PC-3 (cell line): Measurements from ENCODE around the gene GPR176. TPM values are rescaled to one million over a fixed set of nuclear protein-coding genes. Genes with fewer than 3 reads are reported as not detected.

Source experiments
- ATAC-seq: fragments of 200-7000 bp; cut with Tn5 transposase; 2 replicates; pipeline ENCODE4 v1.9.1; 2020; ENCODE audit warnings: mild to moderate bottlenecking, moderate library complexity
- BruUV-seq: library from RNA; stranded (reverse); fragments of 400-500 nt; replicated peaks from 2 replicates; lab custom pipeline; 2021; lab: Mats Ljungman, UMichigan
- CTCF ChIA-PET: fragments of 300-600 bp; sonication (Branson Sonifier 250); formaldehyde crosslinking; loops from one replicate; lab custom pipeline; 2022; ENCODE audit warnings: antibody characterized with exemption; lab: Charles Lee
- POLR2A ChIA-PET: fragments of 300-600 bp; sonication (Branson Sonifier 250); formaldehyde crosslinking; loops from one replicate; lab custom pipeline; 2022; ENCODE audit warnings: antibody characterized with exemption; ENCODE audit not compliant: unreplicated experiment; lab: Charles Lee
- DNase-seq: peaks from one replicate; pipeline ENCODE4 v3.0.0-alpha.2; 2015
- H2AFZ ChIP-seq: fragments of 300-600 bp; sonication (generic); 2 replicates; pipeline ENCODE4 v1.6.0; 2016; ENCODE audit warnings: antibody characterized with exemption, low read length
- H3F3A ChIP-seq: fragments of 300-600 bp; sonication (generic); one replicate; pipeline ENCODE4 v1.6.0; 2017; ENCODE audit warnings: antibody characterized with exemption, low read length, control low read depth, mild to moderate bottlenecking; ENCODE audit not compliant: unreplicated experiment
- H3K27ac ChIP-seq: fragments of 300-600 bp; sonication (generic); 2 replicates; pipeline ENCODE4 v1.5.1; 2016; ENCODE audit warnings: mild to moderate bottlenecking, low read length
- H3K27me3 ChIP-seq: fragments of 300-600 bp; sonication (generic); 2 replicates; pipeline ENCODE4 v1.6.1; 2016; ENCODE audit warnings: low read length, mixed read lengths
- H3K36me3 ChIP-seq: fragments of 300-600 bp; sonication (generic); 2 replicates; pipeline ENCODE4 v1.6.1; 2016; ENCODE audit warnings: low read depth, mixed run types, low read length, mixed read lengths
- H3K4me1 ChIP-seq: fragments of 300-600 bp; sonication (generic); 2 replicates; pipeline ENCODE4 v1.5.1; 2016; ENCODE audit warnings: low read length; ENCODE audit not compliant: insufficient read depth
- H3K4me2 ChIP-seq: fragments of 300-600 bp; sonication (generic); 2 replicates; pipeline ENCODE4 v1.6.0; 2016; ENCODE audit warnings: low read length
- H3K4me3 ChIP-seq: fragments of 300-600 bp; sonication (generic); 2 replicates; pipeline ENCODE4 v1.5.1; 2016; ENCODE audit warnings: mild to moderate bottlenecking, low read length, mixed read lengths
- H3K79me2 ChIP-seq: fragments of 300-600 bp; sonication (generic); 2 replicates; pipeline ENCODE4 v1.6.1; 2017; ENCODE audit warnings: low read length, mixed read lengths
- H3K9ac ChIP-seq: fragments of 300-600 bp; sonication (generic); 2 replicates; pipeline ENCODE4 v1.6.0; 2016; ENCODE audit warnings: mild to moderate bottlenecking, low read length
- H3K9me2 ChIP-seq: fragments of 300-600 bp; sonication (generic); replicated peaks from 2 replicates; pipeline ENCODE4 v1.6.1; 2016; ENCODE audit warnings: mixed run types, low read length, mixed read lengths
- H3K9me3 ChIP-seq: fragments of 300-600 bp; sonication (generic); 2 replicates; pipeline ENCODE4 v1.6.1; 2016; ENCODE audit warnings: low read length, mixed read lengths
- H4K20me1 ChIP-seq: fragments of 300-600 bp; sonication (generic); 2 replicates; pipeline ENCODE4 v1.6.1; 2016; ENCODE audit warnings: low read length, mixed read lengths
- EZH2 ChIP-seq: fragments of 300-600 bp; sonication (generic); IDR thresholded peaks from one replicate; pipeline ENCODE4 v1.6.1; 2017; ENCODE audit warnings: antibody characterized with exemption, mild to moderate bottlenecking, low read length; ENCODE audit not compliant: unreplicated experiment
- EZH2phosphoT487 ChIP-seq: fragments of 300-600 bp; sonication (generic); IDR thresholded peaks from 2 replicates; pipeline ENCODE4 v1.6.1; 2018; ENCODE audit warnings: mild to moderate bottlenecking, antibody characterized with exemption, low read length, borderline replicate concordance
- intact Hi-C: fragments of 100-400 bp; cut with micrococcal nuclease; formaldehyde crosslinking; loops from 2 replicates; pipeline ENCODE4 v1.9.0; 2023
- total RNA-seq: library from RNA; depleted of rRNA; stranded (reverse); fragments of >200 nt; gene quantifications from 2 replicates; pipeline ENCODE4 v1.2.3, GENCODE V29; 2014
- TF ChIP-seq, protein P1 (sequence below): fragments of 300-600 bp; sonication (generic); conservative IDR thresholded peaks from 2 replicates; pipeline ENCODE4 v1.5.1; 2017; ENCODE audit warnings: antibody characterized with exemption, low read depth, mild to moderate bottlenecking, low read length

GPR176 gene
- total RNA-seq, 1 experiment from 2014 or later: 27.8 TPM

DNA sequence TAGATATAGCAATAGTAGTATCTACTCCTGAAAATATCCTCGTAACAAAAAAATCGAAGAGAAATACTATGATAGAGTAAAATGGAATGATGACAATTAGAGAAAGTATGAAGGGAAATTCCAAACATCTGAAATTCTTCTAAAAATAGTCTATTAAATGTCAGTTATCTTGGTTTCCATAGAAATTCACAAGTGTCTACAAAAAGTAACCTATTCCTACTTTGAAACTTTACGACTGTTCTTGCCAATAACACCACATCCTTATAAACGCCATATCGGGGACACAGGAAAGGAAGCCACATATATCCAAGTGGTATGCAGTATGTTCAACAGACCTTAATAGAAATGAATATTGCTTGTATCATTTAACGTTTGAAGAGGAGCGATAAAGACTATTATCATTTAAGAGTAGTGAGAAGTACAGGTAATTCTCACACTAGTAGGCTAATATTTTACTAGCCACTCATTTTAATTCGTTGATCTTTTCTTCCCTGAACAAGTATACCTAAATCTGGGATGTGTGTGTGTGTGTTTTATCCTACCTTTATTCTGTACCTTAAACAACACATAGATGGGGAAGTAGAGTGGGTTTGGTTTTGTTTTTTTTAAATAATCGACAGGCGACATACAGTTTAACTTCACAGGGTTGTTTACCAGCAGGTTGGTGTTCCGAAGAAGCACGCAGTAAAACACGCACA lies 1.2 kb downstream of the GPR176 start:
- Histone ChIP-seq H3K9ac (peak overlapping the region; percentile 87), H3K9me2 (no peaks in the 10 kb centered on the region), H3K4me2 (peak overlapping the region; percentile 96), H3F3A (no peaks in the 10 kb centered on the region), H2AFZ (peak overlapping the region; percentile 99), H3K27ac (peak overlapping the region; percentile 69), H3K4me3 (peak overlapping the region; percentile 89), H3K27me3 (no peaks in the 10 kb centered on the region), H4K20me1 (no peaks in the 10 kb centered on the region), H3K79me2 (peaks cover 58% of the 10 kb centered on the region), H3K4me1 (peaks cover 18% of the 10 kb centered on the region), H3K9me3 (no peaks in the 10 kb centered on the region), H3K36me3 (no peaks in the 10 kb centered on the region)
- CTCF ChIA-PET: no interaction called here
- POLR2A ChIA-PET: no interaction called here
- ATAC-seq (peak; percentile 14), DNase-seq (peak; percentile 70)
- intact Hi-C loops: loop anchor here (1.0 kb wide), 1 partner anchor 31 kb away; no protein-coding TSS in a partner anchor
- BruUV-seq: TSS peak; percentile 89
- TF ChIP-seq EZH2 (no peak), EZH2phosphoT487 (no peak)
- TF ChIP-seq, protein P1, sequence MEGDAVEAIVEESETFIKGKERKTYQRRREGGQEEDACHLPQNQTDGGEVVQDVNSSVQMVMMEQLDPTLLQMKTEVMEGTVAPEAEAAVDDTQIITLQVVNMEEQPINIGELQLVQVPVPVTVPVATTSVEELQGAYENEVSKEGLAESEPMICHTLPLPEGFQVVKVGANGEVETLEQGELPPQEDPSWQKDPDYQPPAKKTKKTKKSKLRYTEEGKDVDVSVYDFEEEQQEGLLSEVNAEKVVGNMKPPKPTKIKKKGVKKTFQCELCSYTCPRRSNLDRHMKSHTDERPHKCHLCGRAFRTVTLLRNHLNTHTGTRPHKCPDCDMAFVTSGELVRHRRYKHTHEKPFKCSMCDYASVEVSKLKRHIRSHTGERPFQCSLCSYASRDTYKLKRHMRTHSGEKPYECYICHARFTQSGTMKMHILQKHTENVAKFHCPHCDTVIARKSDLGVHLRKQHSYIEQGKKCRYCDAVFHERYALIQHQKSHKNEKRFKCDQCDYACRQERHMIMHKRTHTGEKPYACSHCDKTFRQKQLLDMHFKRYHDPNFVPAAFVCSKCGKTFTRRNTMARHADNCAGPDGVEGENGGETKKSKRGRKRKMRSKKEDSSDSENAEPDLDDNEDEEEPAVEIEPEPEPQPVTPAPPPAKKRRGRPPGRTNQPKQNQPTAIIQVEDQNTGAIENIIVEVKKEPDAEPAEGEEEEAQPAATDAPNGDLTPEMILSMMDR: no peak

DNA sequence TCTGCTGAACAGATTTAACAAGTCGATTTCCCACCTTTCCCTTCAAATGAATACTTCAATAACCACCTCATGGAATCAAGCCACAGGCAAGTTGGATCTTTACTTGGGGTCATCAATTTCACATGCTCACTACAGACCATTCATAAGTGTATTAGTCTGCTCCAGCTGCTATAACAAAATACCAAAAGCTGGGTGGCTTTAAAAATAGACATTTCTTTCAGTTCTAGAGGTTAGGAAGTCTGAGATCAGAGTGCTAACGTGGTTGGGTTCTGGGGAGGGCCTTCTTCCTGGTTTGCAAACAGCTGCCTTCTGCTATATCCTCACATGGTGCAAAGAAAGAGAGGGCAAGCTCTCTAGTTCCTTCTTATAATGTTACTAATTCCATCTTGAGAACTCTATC lies 5.1 kb downstream of the GPR176 start:
- ATAC-seq (no peak), DNase-seq (no peak)
- Histone ChIP-seq H3F3A (no peaks in the 10 kb centered on the region), H2AFZ (no peak overlapping the region), H3K4me1 (peaks cover 12% of the 10 kb centered on the region; the same call in 1 of the 2 replicates), H3K27ac (no peak overlapping the region), H3K9me2 (no peaks in the 10 kb centered on the region), H3K4me3 (no peak overlapping the region), H3K9ac (no peak overlapping the region), H3K79me2 (peaks cover 83% of the 10 kb centered on the region), H3K4me2 (no peak overlapping the region), H3K9me3 (no peaks in the 10 kb centered on the region), H3K27me3 (no peaks in the 10 kb centered on the region), H4K20me1 (no peaks in the 10 kb centered on the region), H3K36me3 (no peaks in the 10 kb centered on the region)
- POLR2A ChIA-PET: interaction anchor here (0.7 kb wide), 1 partner anchor 20 kb away, joined by 3 read pairs; no protein-coding TSS in a partner anchor
- BruUV-seq: no TSS peak
- intact Hi-C loops: no loop called here
- TF ChIP-seq, protein P1: no peak
- TF ChIP-seq EZH2phosphoT487 (no peak), EZH2 (no peak)
- CTCF ChIA-PET: no interaction called here

DNA sequence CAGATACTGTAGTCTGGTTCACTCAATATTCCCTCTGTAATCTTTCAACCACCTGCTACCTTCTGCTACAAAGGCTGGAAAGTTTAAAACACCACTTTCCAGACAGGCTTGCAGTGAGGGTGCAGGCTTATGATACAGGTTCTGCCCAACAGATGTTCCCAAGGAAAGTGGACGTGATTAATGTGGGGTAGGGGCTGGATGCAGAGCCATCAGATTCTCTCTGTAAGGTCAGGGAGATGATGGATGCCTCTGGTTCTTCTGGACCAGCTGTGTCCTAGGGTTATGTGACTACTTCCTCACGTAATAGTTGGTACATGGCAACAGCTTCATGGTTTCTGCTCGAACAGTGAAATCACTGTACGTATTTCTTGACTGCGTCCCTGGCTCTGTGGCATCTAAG lies 11.1 kb downstream of the GPR176 start:
- H3K9ac ChIP-seq: peak overlapping the region; percentile 16; the same call in 1 of the 2 replicates
- TF ChIP-seq, protein P1: no peak
- TF ChIP-seq EZH2phosphoT487 (no peak), EZH2 (no peak)
- H3K79me2 ChIP-seq: peaks cover 49% of the 10 kb centered on the region
- BruUV-seq: no TSS peak
- H3K27me3 ChIP-seq: no peaks in the 10 kb centered on the region
- no peaks in the 10 kb centered on the region for H3K9me2 ChIP-seq
- DNase-seq (no peak), ATAC-seq (peak; percentile 5; the same call in 1 of the 2 replicates)
- H3K9me3 ChIP-seq: no peaks in the 10 kb centered on the region
- H2AFZ ChIP-seq: no peak overlapping the region
- peaks cover 14% of the 10 kb centered on the region for H3K4me1 ChIP-seq
- H3F3A ChIP-seq: no peaks in the 10 kb centered on the region
- H3K36me3 ChIP-seq: no peaks in the 10 kb centered on the region
- H3K4me2 ChIP-seq: peak overlapping the region; percentile 48
- H3K27ac ChIP-seq: peak overlapping the region; percentile 54
- H3K4me3 ChIP-seq: no peak overlapping the region
- intact Hi-C loops: no loop called here
- ChIA-PET POLR2A (no interaction called here), CTCF (no interaction called here)
- no peaks in the 10 kb centered on the region for H4K20me1 ChIP-seq
